HCT116 (cell line): ENCODE measurements around the gene SPG11. TPM values are rescaled to one million over a fixed set of nuclear protein-coding genes. Genes with fewer than 3 reads are reported as not detected.

Experiments
- ATAC-seq: fragments of 200-7000 bp; cut with Tn5 transposase; 2 replicates; pipeline ENCODE4 v1.9.1; 2020; ENCODE audit warnings: mild to moderate bottlenecking, moderate library complexity
- BruUV-seq: library from RNA; stranded (reverse); fragments of 400-500 nt; replicated peaks from 2 replicates; lab custom pipeline; 2021; lab: Mats Ljungman, UMichigan
- CTCF ChIA-PET: fragments of 300-600 bp; sonication (Branson Sonifier 250); formaldehyde crosslinking; loops from one replicate; lab custom pipeline; 2021; ENCODE audit warnings: antibody characterized with exemption; lab: Charles Lee
- POLR2A ChIA-PET: fragments of 300-600, 350-600 bp; sonication (Branson Sonifier 250); formaldehyde crosslinking; loops from one replicate; lab custom pipeline; 2021; ENCODE audit warnings: antibody characterized with exemption; lab: Charles Lee
- RAD21 ChIA-PET, 2 experiments: fragments of 300-600 bp; sonication (Branson Sonifier 250); formaldehyde crosslinking; loops; one replicate each; lab custom pipeline; 2023; ENCODE audit warnings: low total read pairs in 2 of 2; ENCODE audit not compliant: uncharacterized antibody in 2 of 2, unreplicated experiment in 2 of 2, low non-redundant PET in 1 of 2; lab: Charles Lee
- DNase-seq: peaks from one replicate; pipeline ENCODE4 v3.0.0-alpha.2; 2010; ENCODE audit warnings: low read depth, low spot score
- H2AFZ ChIP-seq: fragments of 200-600 bp; shearing (Covaris generic), sonication (generic); 2 replicates; pipeline ENCODE4 v1.6.1; 2017; ENCODE audit warnings: low read depth, mixed run types, mixed read lengths, antibody characterized with exemption, low read length; ENCODE audit not compliant: poor library complexity, severe bottlenecking
- H3K27ac ChIP-seq: 2 replicates; pipeline ENCODE4 v1.5.1; 2012; ENCODE audit warnings: low read depth, low read length
- H3K27me3 ChIP-seq: fragments of 200-600 bp; sonication (generic); 2 replicates; pipeline ENCODE4 v1.6.1; 2016; ENCODE audit warnings: mixed run types, low read length, mixed read lengths; ENCODE audit not compliant: insufficient read depth
- H3K36me3 ChIP-seq, 2 experiments: fragments of 200-500 bp in 1 of 2; fragments of 200-600 bp in 1 of 2; sonication (Bioruptor generic) in 1 of 2; sonication (generic) in 1 of 2; 2 replicates each; pipeline versions ENCODE4 v1.5.1 to v1.6.1; 2014 to 2016; ENCODE audit warnings: low read length in 2 of 2, inconsistent platforms in 1 of 2, mixed read lengths in 1 of 2, mixed run types in 1 of 2; ENCODE audit not compliant: insufficient read depth in 2 of 2, control insufficient read depth in 1 of 2
- H3K4me1 ChIP-seq, 2 experiments: fragments of 200-600 bp in 1 of 2; sonication (generic) in 1 of 2; 2 replicates each; pipeline versions ENCODE4 v1.5.1 to v1.6.1; 2012 to 2017; ENCODE audit warnings: low read length in 2 of 2, inconsistent platforms in 1 of 2, mild to moderate bottlenecking in 1 of 2, mixed read lengths in 1 of 2, mixed run types in 1 of 2, moderate library complexity in 1 of 2; ENCODE audit not compliant: insufficient read depth in 2 of 2, control insufficient read depth in 1 of 2
- H3K4me2 ChIP-seq: fragments of 200-600 bp; sonication (generic); 2 replicates; pipeline ENCODE4 v1.6.1; 2017; ENCODE audit warnings: mixed run types, low read length, mixed read lengths
- H3K4me3 ChIP-seq, 2 experiments: fragments of 200-600 bp in 1 of 2; sonication (generic) in 1 of 2; replicated peaks in 1 of 2; 2 replicates each; pipeline ENCODE4 v1.5.1; 2011 to 2016; ENCODE audit warnings: low read length in 2 of 2, control low read depth in 1 of 2, low read depth in 1 of 2, mild to moderate bottlenecking in 1 of 2, mixed read lengths in 1 of 2, mixed run types in 1 of 2
- H3K79me2 ChIP-seq: fragments of 200-600 bp; sonication (generic); 2 replicates; pipeline ENCODE4 v1.6.1; 2017; ENCODE audit warnings: mild to moderate bottlenecking, mixed run types, low read length, moderate library complexity, mixed read lengths; ENCODE audit not compliant: insufficient read depth
- H3K9ac ChIP-seq: fragments of 200-600 bp; sonication (generic); 2 replicates; pipeline ENCODE4 v1.6.1; 2016; ENCODE audit warnings: low read length, mixed read lengths
- H3K9me2 ChIP-seq: fragments of 200-600 bp; sonication (generic), shearing (Covaris generic); 2 replicates; pipeline ENCODE4 v1.6.1; 2017; ENCODE audit warnings: mixed run types, mild to moderate bottlenecking, moderate library complexity; ENCODE audit not compliant: insufficient read depth
- H3K9me3 ChIP-seq, 2 experiments: fragments of 200-500 bp in 1 of 2; fragments of 200-600 bp in 1 of 2; sonication (Bioruptor generic) in 1 of 2; sonication (generic) in 1 of 2; 2 replicates each; pipeline ENCODE4 v1.6.1; 2014 to 2017; ENCODE audit warnings: low read length in 2 of 2, mixed read lengths in 2 of 2, inconsistent platforms in 1 of 2, low read depth in 1 of 2, mild to moderate bottlenecking in 1 of 2, mixed run types in 1 of 2, moderate library complexity in 1 of 2; ENCODE audit not compliant: control insufficient read depth in 1 of 2, insufficient read depth in 1 of 2
- H4K20me1 ChIP-seq: fragments of 200-600 bp; sonication (generic), shearing (Covaris generic); 2 replicates; pipeline ENCODE4 v1.6.1; 2017; ENCODE audit warnings: mixed run types, mild to moderate bottlenecking, moderate library complexity; ENCODE audit not compliant: insufficient read depth
- CBX3 ChIP-seq: IDR thresholded peaks from 2 replicates; pipeline ENCODE4 v1.6.1; 2012; ENCODE audit warnings: low read depth
- CEBPB ChIP-seq: IDR thresholded peaks from 2 replicates; pipeline ENCODE4 v1.6.1; 2012; ENCODE audit warnings: low read depth
- EGR1 ChIP-seq: IDR thresholded peaks from 2 replicates; pipeline ENCODE4 v1.6.1; 2012; ENCODE audit warnings: low read depth
- EZH2 ChIP-seq: fragments of 200-600 bp; sonication (generic); IDR thresholded peaks from 2 replicates; pipeline ENCODE4 v1.6.1; 2017; ENCODE audit warnings: antibody characterized with exemption, mixed run types
- FOSL1 ChIP-seq: IDR thresholded peaks from 2 replicates; pipeline ENCODE4 v1.6.1; 2012; ENCODE audit warnings: low read depth
- JUND ChIP-seq: IDR thresholded peaks from 2 replicates; pipeline ENCODE4 v1.6.1; 2012
- MAX ChIP-seq: IDR thresholded peaks from 2 replicates; pipeline ENCODE4 v1.6.1; 2012
- POLR2A ChIP-seq: IDR thresholded peaks from 2 replicates; pipeline ENCODE4 v1.7.0; 2011; ENCODE audit warnings: borderline replicate concordance; ENCODE audit not compliant: insufficient read depth, insufficient read length; ENCODE audit errors: extremely low read depth
- POLR2AphosphoS5 ChIP-seq: IDR thresholded peaks from 2 replicates; pipeline ENCODE4 v1.6.1; 2011; ENCODE audit warnings: mild to moderate bottlenecking, low read depth, low read length, moderate library complexity
- RAD21 ChIP-seq: IDR thresholded peaks from 2 replicates; pipeline ENCODE4 v1.6.1; 2012; ENCODE audit warnings: low read depth, mild to moderate bottlenecking
- REST ChIP-seq: IDR thresholded peaks from 2 replicates; pipeline ENCODE4 v1.6.1; 2012; ENCODE audit warnings: low read depth
- SIN3A ChIP-seq: IDR thresholded peaks from 2 replicates; pipeline ENCODE4 v1.6.1; 2012; ENCODE audit warnings: low read depth
- SRF ChIP-seq: IDR thresholded peaks from 2 replicates; pipeline ENCODE4 v1.6.1; 2012; ENCODE audit warnings: low read depth
- TCF7L2 ChIP-seq: IDR thresholded peaks from 2 replicates; pipeline ENCODE4 v1.7.0; 2011; ENCODE audit warnings: borderline replicate concordance, inconsistent platforms; ENCODE audit not compliant: insufficient read depth, insufficient read length; ENCODE audit errors: extremely low read depth
- ZNF274 ChIP-seq: fragments of 200-500 bp; sonication (Bioruptor generic); IDR thresholded peaks from 2 replicates; pipeline ENCODE4 v1.6.1; 2014; ENCODE audit warnings: mild to moderate bottlenecking, low read depth, low read length, inconsistent platforms
- intact Hi-C: fragments of 100-400 bp; cut with micrococcal nuclease; formaldehyde crosslinking; loops from 2 replicates; pipeline ENCODE4 v1.10.0; 2022
- total RNA-seq: library from RNA; stranded (reverse); gene quantifications from one replicate; pipeline ENCODE4 v1.2.1, GENCODE V29; 2021; ENCODE audit not compliant: unreplicated experiment
- TF ChIP-seq, protein P1 (sequence below): IDR thresholded peaks from 2 replicates; pipeline ENCODE4 v1.6.1; 2012

The SPG11 gene
- total RNA-seq, 1 experiment from 2014 or later = 34.8 TPM

GRCh38 chr15:44591326-44591725 is 72.1 kb downstream of the SPG11 start:
- H3K9ac ChIP-seq = no peak overlapping the region
- no peaks in the 10 kb centered on the region for H3K27me3 ChIP-seq
- no peaks in the 10 kb centered on the region for H3K9me2 ChIP-seq
- no peak for TF ChIP-seq SRF
- TF ChIP-seq CBX3 = no peak
- no peak for TF ChIP-seq TCF7L2
- TF ChIP-seq EGR1 = no peak
- DNase-seq (no peak), ATAC-seq (no peak)
- CTCF ChIA-PET = interaction anchor here (0.6 to 1.1 kb wide), 2 partner anchors 19 to 122 kb away, joined by 3 to 5 read pairs; no protein-coding TSS in a partner anchor
- RAD21 ChIA-PET = no interaction called here
- no peak overlapping the region for H2AFZ ChIP-seq
- no peaks in the 10 kb centered on the region for H4K20me1 ChIP-seq
- POLR2A ChIA-PET = no interaction called here
- no peaks in the 10 kb centered on the region for H3K9me3 ChIP-seq
- H3K4me1 ChIP-seq = no peaks in the 10 kb centered on the region
- no peak overlapping the region for H3K27ac ChIP-seq
- H3K36me3 ChIP-seq = peaks cover 13 to 41% of the 10 kb centered on the region in 2 experiments; a peak in 3 of 4 replicates
- H3K79me2 ChIP-seq = no peaks in the 10 kb centered on the region
- BruUV-seq = no TSS peak
- no peak overlapping the region for H3K4me3 ChIP-seq
- H3K4me2 ChIP-seq = no peak overlapping the region
- intact Hi-C loops = loop anchor here (10.0 kb wide), 1 partner anchor 63 kb away; no protein-coding TSS in a partner anchor

- CTCF ChIA-PET = interaction anchor here (1.1 to 2.5 kb wide), 4 partner anchors 9 to 265 kb away, joined by 3 to 18 read pairs (median 6); no protein-coding TSS in a partner anchor
- TF ChIP-seq RAD21 = no peak
- TF ChIP-seq EGR1 = no peak
- TF ChIP-seq JUND = no peak
- no peak for TF ChIP-seq SRF
- TF ChIP-seq CEBPB = no peak
- TF ChIP-seq CBX3 = no peak
- TF ChIP-seq, protein P1, sequence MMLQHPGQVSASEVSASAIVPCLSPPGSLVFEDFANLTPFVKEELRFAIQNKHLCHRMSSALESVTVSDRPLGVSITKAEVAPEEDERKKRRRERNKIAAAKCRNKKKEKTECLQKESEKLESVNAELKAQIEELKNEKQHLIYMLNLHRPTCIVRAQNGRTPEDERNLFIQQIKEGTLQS = no peak
- no peak for TF ChIP-seq MAX
- TF ChIP-seq ZNF274 = no peak
- no peak for TF ChIP-seq REST
- TF ChIP-seq POLR2AphosphoS5 = no peak
- no peak for TF ChIP-seq POLR2A
- TF ChIP-seq FOSL1 = no peak
- TF ChIP-seq EZH2 = no peak
- TF ChIP-seq TCF7L2 = no peak
- no peak for TF ChIP-seq SIN3A
These were observed 74.9 kb downstream of the SPG11 start for GRCh38 chr15:44588541-44588940.

More at GRCh38 chr15:44588541-44588940, 74.9 kb downstream of the SPG11 start:
- Histone ChIP-seq H3K36me3 (peaks cover 18 to 44% of the 10 kb centered on the region in 2 experiments; a peak in 3 of 4 replicates), H3K9me2 (no peaks in the 10 kb centered on the region), H3K79me2 (no peaks in the 10 kb centered on the region), H2AFZ (no peak overlapping the region), H3K9ac (no peak overlapping the region), H3K4me3 (no peak overlapping the region), H3K27ac (no peak overlapping the region), H3K4me2 (no peak overlapping the region), H3K4me1 (no peaks in the 10 kb centered on the region), H4K20me1 (no peaks in the 10 kb centered on the region), H3K27me3 (no peaks in the 10 kb centered on the region), H3K9me3 (no peaks in the 10 kb centered on the region)
- POLR2A ChIA-PET = interaction anchor here (0.6 kb wide), 2 partner anchors 16 to 45 kb away, joined by 3 to 4 read pairs; no protein-coding TSS in a partner anchor
- intact Hi-C loops = no loop called here
- DNase-seq (no peak), ATAC-seq (no peak)
- RAD21 ChIA-PET = no interaction called here
- no TSS peak for BruUV-seq
